Effector memory CD4-positive, alpha-beta T cell (primary cell): Measurements from ENCODE around the gene NKG7.

ENCODE experiments used
- DNase-seq, 3 donors: peaks; one replicate each; pipeline ENCODE4 v3.0.0-alpha.2; 2020
- H3K27ac ChIP-seq: 2 replicates; pipeline ENCODE4 v1.7.0; 2013; ENCODE audit warnings: mild to moderate bottlenecking, low read length, moderate library complexity; ENCODE audit not compliant: insufficient read depth, poor library complexity, severe bottlenecking
- H3K27me3 ChIP-seq: replicated peaks from 2 replicates; pipeline ENCODE4 v1.7.0; 2013; ENCODE audit warnings: mild to moderate bottlenecking, low read length; ENCODE audit not compliant: insufficient read depth, control insufficient read depth, poor library complexity, severe bottlenecking
- H3K36me3 ChIP-seq: 2 replicates; pipeline ENCODE4 v1.7.0; 2013; ENCODE audit warnings: mild to moderate bottlenecking, low read length, moderate library complexity; ENCODE audit not compliant: control insufficient read depth, insufficient read depth
- H3K4me1 ChIP-seq: 2 replicates; pipeline ENCODE4 v1.7.0; 2013; ENCODE audit warnings: low read length, mild to moderate bottlenecking; ENCODE audit not compliant: control insufficient read depth, insufficient read depth, poor library complexity, severe bottlenecking
- H3K4me3 ChIP-seq: 2 replicates; pipeline ENCODE4 v1.7.0; 2013; ENCODE audit warnings: low read length, low read depth, mild to moderate bottlenecking; ENCODE audit not compliant: insufficient read depth, poor library complexity, severe bottlenecking
- H3K9me3 ChIP-seq: 2 replicates; pipeline ENCODE4 v1.7.0; 2013; ENCODE audit warnings: mild to moderate bottlenecking, low read length, moderate library complexity; ENCODE audit not compliant: control insufficient read depth

Gene NKG7

GRCh38 chr19:51371186-51371690, 1.2 kb downstream of the NKG7 start:
- Histone ChIP-seq H3K4me3 (no peak overlapping the region), H3K9me3 (no peaks in the 10 kb centered on the region), H3K4me1 (peaks cover 52% of the 10 kb centered on the region), H3K27me3 (no peaks in the 10 kb centered on the region), H3K36me3 (no peaks in the 10 kb centered on the region), H3K27ac (no peak overlapping the region)
- no peak for DNase-seq

- peaks cover 58% of the 10 kb centered on the region for H3K4me1 ChIP-seq
- DNase-seq: no peak
- no peaks in the 10 kb centered on the region for H3K9me3 ChIP-seq
- H3K27me3 ChIP-seq: no peaks in the 10 kb centered on the region
- no peaks in the 10 kb centered on the region for H3K36me3 ChIP-seq
- H3K4me3 ChIP-seq: no peak overlapping the region
- no peak overlapping the region for H3K27ac ChIP-seq
These were observed 2.2 kb downstream of the NKG7 start for GRCh38 chr19:51370230-51370629.

- no peaks in the 10 kb centered on the region for H3K9me3 ChIP-seq
- H3K4me3 ChIP-seq: peak within 1 kb of the TSS; percentile 88
- H3K36me3 ChIP-seq: no peaks in the 10 kb centered on the region
- no peak for DNase-seq
- H3K27ac ChIP-seq: peak within 1 kb of the TSS; percentile 77
- peaks cover 55% of the 10 kb centered on the region for H3K4me1 ChIP-seq
- no peaks in the 10 kb centered on the region for H3K27me3 ChIP-seq
These were observed 3.8 kb downstream of the NKG7 start, which contains the start of gene CLDND2 for GRCh38 chr19:51368366-51369282. CLDND2 (minus strand) TSS chr19:51369003; CDS start chr19:51368577, 426 bp downstream.

GRCh38 chr19:51367565-51368365, 4.7 kb downstream of the NKG7 start:
- H3K36me3 ChIP-seq: no peaks in the 10 kb centered on the region
- peak overlapping the region; percentile 77 for H3K27ac ChIP-seq
- peak overlapping the region; percentile 88 for H3K4me3 ChIP-seq
- H3K9me3 ChIP-seq: no peaks in the 10 kb centered on the region
- no peaks in the 10 kb centered on the region for H3K27me3 ChIP-seq
- DNase-seq: peak; percentile 88 to 93 (median 92)
- peaks cover 47% of the 10 kb centered on the region for H3K4me1 ChIP-seq

- Histone ChIP-seq H3K9me3 (no peaks in the 10 kb centered on the region), H3K4me3 (peak overlapping the region; percentile 88), H3K4me1 (peaks cover 41% of the 10 kb centered on the region), H3K36me3 (no peaks in the 10 kb centered on the region), H3K27ac (peak overlapping the region; percentile 77), H3K27me3 (no peaks in the 10 kb centered on the region)
- no peak for DNase-seq
These were observed 5.2 kb downstream of the NKG7 start for GRCh38 chr19:51367255-51367564.

DNA sequence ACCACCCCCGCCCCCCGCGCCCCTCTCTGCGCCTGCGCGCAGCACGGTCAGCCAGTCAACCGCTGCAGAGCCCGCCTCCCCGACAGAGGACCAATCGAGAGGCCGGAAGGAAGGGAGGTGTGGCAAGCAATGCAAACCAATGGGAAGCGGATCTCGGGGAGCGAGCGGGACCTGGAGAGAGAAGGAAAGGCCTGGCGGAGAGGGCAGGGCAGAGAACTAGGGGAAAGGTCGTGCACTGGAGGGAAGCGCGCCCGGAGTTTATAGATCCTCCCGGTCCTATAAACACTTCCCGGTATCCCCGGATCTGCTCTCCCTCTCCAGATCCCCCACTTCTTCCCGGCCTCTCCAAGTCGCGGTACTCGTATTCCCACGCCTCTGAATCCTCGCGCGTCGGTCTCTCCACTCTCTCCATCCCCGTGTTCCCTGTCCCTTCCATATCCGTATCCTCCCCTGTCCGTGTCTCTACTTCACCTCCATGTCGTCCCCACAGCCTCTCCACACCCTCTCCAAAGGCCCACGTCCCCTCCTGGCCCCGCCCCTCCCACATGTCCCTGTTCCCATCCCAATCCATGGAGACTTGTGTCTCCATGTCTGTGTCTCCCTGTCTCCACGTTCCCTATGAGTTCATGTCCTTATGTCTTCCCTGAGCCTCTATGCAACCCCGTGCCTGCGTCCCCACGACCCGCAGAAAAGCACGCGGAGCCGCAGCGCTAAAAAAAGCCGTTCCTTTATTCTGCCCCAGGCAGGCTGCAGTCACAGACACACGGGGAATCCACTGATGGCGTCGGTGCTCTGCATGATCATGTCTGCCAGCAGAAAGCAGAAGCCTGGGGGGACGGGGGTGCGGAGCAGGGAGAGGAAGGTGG, 5.8 kb downstream of the NKG7 start:
- Histone ChIP-seq H3K36me3 (no peaks in the 10 kb centered on the region), H3K4me3 (peak overlapping the region; percentile 88), H3K4me1 (peaks cover 35% of the 10 kb centered on the region), H3K9me3 (no peaks in the 10 kb centered on the region), H3K27me3 (no peaks in the 10 kb centered on the region), H3K27ac (peak overlapping the region; percentile 77)
- DNase-seq: peak; percentile 85 to 93 (median 87)

DNA sequence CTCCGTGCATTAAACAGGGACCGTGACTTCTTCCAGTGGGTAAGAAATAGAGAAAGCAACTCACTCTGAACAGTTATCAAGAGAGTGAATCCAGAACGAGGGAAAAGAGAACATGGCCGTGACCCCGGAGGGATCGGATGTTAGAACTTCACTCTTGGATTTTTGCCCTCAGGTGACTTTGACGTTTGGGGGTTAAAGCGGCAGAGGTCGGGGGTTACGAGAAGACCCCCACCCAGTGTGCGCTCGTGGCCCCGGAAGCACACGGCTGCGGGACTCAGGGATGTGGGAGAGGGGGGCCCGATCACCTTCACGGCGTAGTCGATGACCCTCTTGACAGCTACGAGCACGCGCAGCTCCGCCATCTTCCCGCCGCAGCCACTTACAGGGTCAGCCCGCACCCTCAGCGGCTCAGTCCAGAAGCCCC, 6.5 kb downstream of the NKG7 start, which contains the start of gene ETFB:
Gene ETFB (minus strand): TSS at position 424 of the 424 bp plus-strand sequence. CDS start 62 bp downstream, at position 362.
- DNase-seq: no peak
- Histone ChIP-seq H3K27ac (peak within 1 kb of the TSS; percentile 77), H3K9me3 (no peaks in the 10 kb centered on the region), H3K27me3 (no peaks in the 10 kb centered on the region), H3K36me3 (no peaks in the 10 kb centered on the region), H3K4me3 (peak within 1 kb of the TSS; percentile 88), H3K4me1 (peaks cover 29% of the 10 kb centered on the region)

DNA sequence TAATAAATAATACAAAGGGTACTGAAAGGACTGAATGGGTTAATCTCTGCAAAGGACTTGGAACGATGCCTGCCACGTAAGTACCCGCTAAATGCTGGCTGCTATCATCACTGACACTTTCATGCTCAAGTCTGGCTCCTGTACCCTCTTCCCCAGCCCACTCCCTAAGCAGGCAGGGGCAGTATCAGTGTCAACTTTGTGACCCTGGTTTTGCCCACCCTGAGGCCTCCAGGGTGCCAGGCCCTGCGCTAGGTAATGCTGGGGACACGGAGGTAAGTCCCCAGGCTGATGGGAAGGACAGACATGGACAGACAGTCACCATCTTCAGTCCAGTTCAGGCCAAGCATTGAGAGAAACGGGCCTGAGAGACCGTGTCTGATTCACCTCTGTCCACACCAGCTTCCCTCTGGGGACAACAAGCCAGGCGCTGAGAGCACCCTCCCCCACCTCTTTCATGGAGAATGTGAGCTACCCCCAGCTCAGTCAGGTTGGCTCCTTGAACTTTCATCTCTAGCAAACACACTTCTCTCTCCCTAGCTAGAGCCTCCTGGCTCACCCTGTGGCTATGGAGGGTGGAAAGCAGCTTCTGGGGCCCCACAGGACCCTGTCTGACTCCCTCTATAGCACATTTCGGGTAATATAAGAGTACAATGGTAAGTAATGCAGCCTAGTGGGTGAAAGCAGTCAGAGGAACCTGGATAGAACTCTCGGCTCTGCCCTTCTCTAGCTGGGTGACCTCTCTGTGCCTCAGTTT, 7.1 kb downstream of the NKG7 start:
- H3K27me3 ChIP-seq: no peaks in the 10 kb centered on the region
- H3K9me3 ChIP-seq: no peaks in the 10 kb centered on the region
- peak overlapping the region; percentile 77 for H3K27ac ChIP-seq
- no peaks in the 10 kb centered on the region for H3K36me3 ChIP-seq
- H3K4me1 ChIP-seq: peaks cover 26% of the 10 kb centered on the region
- peak overlapping the region; percentile 88 for H3K4me3 ChIP-seq
- DNase-seq: no peak
